ENCODE measurements around the gene KLHL3. TPM values are rescaled to one million over a fixed set of nuclear protein-coding genes. Genes with fewer than 3 reads are reported as not detected.

KLHL3 gene
- total RNA-seq, 1 donor from 2014 or later = 8.6 TPM

DNA sequence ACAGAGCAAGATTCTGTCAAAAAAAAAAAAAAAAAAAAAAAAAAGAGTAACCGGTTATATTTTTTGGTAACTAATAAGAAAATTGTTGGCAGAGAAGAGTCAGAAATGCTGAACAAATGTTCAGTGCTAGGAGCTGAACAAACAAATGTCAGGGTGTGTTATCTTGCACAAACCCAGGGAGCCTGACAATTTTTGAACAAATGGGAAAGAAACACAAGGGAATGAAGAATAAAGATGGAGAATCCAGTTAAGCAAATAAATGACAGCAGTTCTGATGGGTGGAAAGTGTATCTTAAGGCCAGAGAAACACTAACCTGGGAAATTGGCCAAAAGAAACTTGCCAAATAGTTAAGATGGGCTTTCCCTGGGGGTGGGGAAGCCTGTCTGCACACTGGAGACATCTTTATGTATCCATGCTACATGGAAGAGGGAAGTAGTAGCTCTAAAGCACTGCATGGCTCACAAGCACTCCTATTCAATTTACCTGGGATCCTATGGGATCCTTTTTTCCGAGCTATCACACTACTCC lies 23.7 kb downstream of the KLHL3 start:
- no peak for DNase-seq (ENCODE audit: extremely low read depth, low read depth, low spot score)

- DNase-seq (ENCODE audit: extremely low read depth, low read depth, low spot score) = no peak
Observed at GRCh38 chr5:137710086-137710485, 25.8 kb downstream of the KLHL3 start.

DNA sequence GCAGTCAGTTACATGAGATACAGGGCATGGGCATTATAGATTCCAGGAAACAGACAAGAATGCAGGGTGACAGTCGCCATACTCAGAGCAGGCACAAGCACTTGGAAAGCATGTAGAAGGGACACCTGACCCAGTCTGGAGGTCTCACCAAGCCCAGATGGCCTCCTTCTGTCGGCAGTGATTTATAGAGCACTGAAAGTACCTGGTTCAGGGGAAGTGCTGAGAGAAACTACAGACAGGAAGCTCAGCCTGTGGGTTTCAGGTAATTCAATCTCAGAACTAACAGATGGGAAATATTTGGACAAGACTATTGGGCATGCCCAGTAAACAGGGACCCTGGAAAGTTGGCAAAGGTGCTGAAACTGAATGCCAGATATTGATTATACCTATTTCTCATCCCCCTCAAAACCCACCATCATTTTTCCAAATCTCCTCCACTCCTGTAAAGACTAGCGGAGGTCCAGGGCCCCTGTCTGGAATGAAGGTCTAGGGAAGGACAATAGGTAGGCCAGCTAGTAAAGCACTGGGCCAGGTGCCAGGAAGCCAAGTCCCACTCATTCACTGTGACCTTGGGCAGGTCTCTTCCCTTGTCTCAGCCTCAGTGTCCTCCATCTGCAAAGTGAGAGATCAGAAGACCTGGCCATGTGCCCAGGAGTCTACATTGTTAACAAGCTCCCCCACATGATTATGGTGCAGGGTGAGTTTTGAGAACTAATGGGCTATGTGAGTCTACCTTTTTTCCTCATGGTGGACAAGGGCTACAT lies 26.9 kb downstream of the KLHL3 start:
- DNase-seq (ENCODE audit: extremely low read depth, low read depth, low spot score) = no peak

DNA sequence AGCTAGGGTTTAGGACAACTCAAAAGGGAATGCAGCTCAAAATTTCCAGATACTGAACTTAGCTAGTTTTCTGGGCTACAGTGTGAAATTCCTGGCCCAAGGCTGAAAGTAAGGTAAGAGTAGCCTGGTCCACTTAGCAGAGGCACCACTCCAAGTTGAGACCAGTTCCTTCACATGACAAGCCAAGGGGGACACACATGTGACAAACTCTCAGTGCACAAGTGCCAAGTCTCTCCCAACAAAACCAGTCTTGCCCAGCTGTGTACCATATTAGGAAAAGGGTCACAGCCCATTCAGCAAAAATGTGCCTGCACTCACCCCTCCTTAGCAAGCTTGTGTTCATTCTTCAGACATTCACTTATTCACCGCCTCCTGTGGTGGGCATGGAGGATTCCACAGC lies 27.8 kb downstream of the KLHL3 start:
- DNase-seq (ENCODE audit: extremely low read depth, low read depth, low spot score) = no peak

- peak; percentile 47 for DNase-seq (ENCODE audit: extremely low read depth, low read depth, low spot score)
Observed at GRCh38 chr5:137706841-137707240, 29.0 kb downstream of the KLHL3 start.

DNA sequence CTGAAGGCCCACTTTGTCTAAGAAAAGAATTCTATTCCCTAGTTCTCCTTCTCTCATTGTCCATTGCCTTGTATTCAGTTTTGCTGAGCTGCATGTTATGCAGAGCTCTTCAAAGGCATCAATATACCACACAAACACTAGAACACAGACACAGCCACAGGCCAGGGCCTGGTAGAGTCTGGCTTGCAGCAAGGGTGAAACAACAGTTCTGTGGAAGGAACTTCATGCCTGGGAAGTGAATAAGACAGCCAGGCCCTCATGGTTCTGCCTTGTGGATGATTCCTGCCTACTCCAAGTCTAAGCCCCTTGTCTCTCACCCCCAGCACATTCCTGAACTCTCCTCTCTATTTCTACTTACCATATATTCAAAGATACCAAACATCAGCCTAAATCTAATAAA lies 30.8 kb downstream of the KLHL3 start:
- DNase-seq (ENCODE audit: extremely low read depth, low read depth, low spot score) = no peak

DNA sequence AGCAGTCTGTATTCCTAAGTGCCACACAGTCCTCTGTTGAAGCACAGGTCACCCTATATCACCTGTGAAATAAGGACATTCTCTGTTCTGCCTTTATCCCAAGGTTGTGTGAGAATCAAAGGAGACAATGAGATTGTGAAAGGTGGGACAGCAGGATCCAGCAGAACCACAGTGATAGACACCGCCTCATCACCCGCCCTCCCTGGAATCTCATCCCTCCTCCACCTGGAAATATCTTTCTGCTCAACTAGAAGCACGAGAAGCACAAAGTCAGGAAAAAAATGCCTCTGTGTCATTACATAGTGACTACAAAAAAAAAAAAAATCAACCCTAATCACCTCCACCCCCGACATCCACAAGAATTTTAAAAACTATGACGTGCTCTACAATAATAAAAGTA lies 32.3 kb downstream of the KLHL3 start:
- no peak for DNase-seq (ENCODE audit: extremely low read depth, low read depth, low spot score)

GRCh38 chr5:137700282-137700680 lies 35.6 kb downstream of the KLHL3 start:
- no peak for DNase-seq (ENCODE audit: extremely low read depth, low read depth, low spot score)

- no peak for DNase-seq (ENCODE audit: extremely low read depth, low read depth, low spot score)
Observed at GRCh38 chr5:137699336-137700281, 36.3 kb downstream of the KLHL3 start.

GRCh38 chr5:137696481-137696880 lies 39.4 kb downstream of the KLHL3 start:
- peak; percentile 29 for DNase-seq (ENCODE audit: extremely low read depth, low read depth, low spot score)

GRCh38 chr5:137695651-137696428 lies 40.0 kb downstream of the KLHL3 start:
- peak; percentile 62 for DNase-seq (ENCODE audit: extremely low read depth, low read depth, low spot score)

GRCh38 chr5:137693951-137694721 lies 41.8 kb downstream of the KLHL3 start:
- no peak for DNase-seq (ENCODE audit: extremely low read depth, low read depth, low spot score)

GRCh38 chr5:137693307-137693950 lies 42.5 kb downstream of the KLHL3 start:
- no peak for DNase-seq (ENCODE audit: extremely low read depth, low read depth, low spot score)

- no peak for DNase-seq (ENCODE audit: extremely low read depth, low read depth, low spot score)
Observed at GRCh38 chr5:137689306-137689705, 46.6 kb downstream of the KLHL3 start.

- no peak for DNase-seq (ENCODE audit: extremely low read depth, low read depth, low spot score)
Observed at GRCh38 chr5:137688210-137688840, 47.6 kb downstream of the KLHL3 start.

DNA sequence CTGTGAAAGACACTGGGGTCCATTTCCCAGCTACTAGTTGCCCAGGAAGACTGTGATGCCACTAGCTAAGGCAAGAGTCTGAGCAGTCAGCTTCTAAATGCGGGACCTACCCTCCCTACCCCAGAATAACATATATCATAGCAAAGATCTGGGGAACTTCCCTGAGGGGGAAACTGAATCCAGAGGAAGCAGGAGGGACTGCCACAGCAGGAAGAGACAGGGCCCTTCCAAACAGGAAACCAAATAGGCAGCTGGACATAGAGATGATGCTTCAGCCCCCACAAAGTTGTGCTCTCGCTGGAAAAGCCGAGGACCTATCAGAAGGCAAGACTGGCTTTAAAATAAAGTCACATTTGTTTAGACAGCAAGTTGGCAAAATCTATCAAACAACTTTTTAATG lies 51.1 kb downstream of the KLHL3 start:
- DNase-seq (ENCODE audit: extremely low read depth, low read depth, low spot score) = no peak

DNA sequence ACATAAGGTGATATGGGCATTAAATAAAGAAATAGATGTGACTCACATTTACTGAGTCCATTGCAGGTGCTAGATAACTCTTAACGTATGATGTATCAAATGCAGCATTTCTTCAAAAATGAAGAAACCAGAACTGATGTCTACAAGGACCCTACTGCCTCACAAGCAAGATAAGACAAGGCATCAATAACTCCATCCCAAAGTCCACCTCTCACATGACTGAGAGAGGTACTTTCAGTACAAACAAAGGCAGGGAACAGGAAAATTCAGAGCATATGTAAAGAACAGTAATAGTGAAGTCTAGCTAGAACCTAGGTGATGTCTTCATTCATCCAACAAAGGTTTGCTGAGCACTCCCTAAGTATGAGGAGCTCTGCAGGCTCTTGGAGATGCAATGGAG lies 54.7 kb downstream of the KLHL3 start:
- no peak for DNase-seq (ENCODE audit: extremely low read depth, low read depth, low spot score)

- DNase-seq (ENCODE audit: extremely low read depth, low read depth, low spot score) = no peak
Observed at GRCh38 chr5:137679910-137680309, 56.0 kb downstream of the KLHL3 start.

- no peak for DNase-seq (ENCODE audit: extremely low read depth, low read depth, low spot score)
Observed at GRCh38 chr5:137679195-137679594, 56.7 kb downstream of the KLHL3 start.
